HEK293 (cell line): ENCODE results near the gene MED13L.

Experiments
- CTCF ChIA-PET: fragments of 350-600 bp; formaldehyde crosslinking; extraction: SDS; loops from one replicate; lab custom pipeline; 2021; ENCODE audit warnings: antibody characterized with exemption; lab: Yijun Ruan, JAX
- POLR2A ChIA-PET: fragments of 300-600 bp; formaldehyde crosslinking; extraction: SDS; loops from one replicate; lab custom pipeline; 2020; ENCODE audit warnings: antibody characterized with exemption, inconsistent platforms; lab: Yijun Ruan, JAX
- H3K27ac ChIP-seq: fragments of 200-500 bp; sonication (Bioruptor generic); 2 replicates; pipeline ENCODE4 v1.5.1; 2014; ENCODE audit warnings: low read depth, low read length, control low read depth, inconsistent platforms; ENCODE audit errors: extremely low read depth
- H3K36me3 ChIP-seq, 2 experiments: fragments of 200-500 bp in 1 of 2; sonication (Bioruptor generic) in 1 of 2; 1 replicate in 1 of 2; 2 replicates in 1 of 2; pipeline ENCODE4 v1.5.1; 2014 to 2017; ENCODE audit warnings: inconsistent platforms in 2 of 2, low read length in 2 of 2; ENCODE audit not compliant: control insufficient read depth in 2 of 2, insufficient read depth in 1 of 2
- H3K4me1 ChIP-seq: fragments of 200-500 bp; sonication (Bioruptor generic); 2 replicates; pipeline ENCODE4 v1.5.1; 2014; ENCODE audit warnings: mild to moderate bottlenecking, low read length, inconsistent platforms; ENCODE audit not compliant: control insufficient read depth, insufficient read depth
- H3K4me3 ChIP-seq: 2 replicates; pipeline ENCODE4 v1.5.1; 2011; ENCODE audit warnings: low read depth, mild to moderate bottlenecking, control low read depth, low read length, moderate library complexity
- H3K9me3 ChIP-seq: fragments of 200-500 bp; sonication (Bioruptor generic); 2 replicates; pipeline ENCODE4 v1.5.1; 2014; ENCODE audit warnings: low read depth, low read length, inconsistent platforms; ENCODE audit not compliant: control insufficient read depth, insufficient read depth
- RBAK ChIP-seq: fragments of 450-650 bp; formaldehyde crosslinking; IDR thresholded peaks from 2 replicates; pipeline ENCODE4 v1.5.1; 2016; ENCODE audit warnings: missing biosample characterization, missing genetic modification characterization
- TRIM28 ChIP-seq: IDR thresholded peaks from 2 replicates; pipeline ENCODE4 v1.6.1; 2011; ENCODE audit warnings: low read length, control low read depth, borderline replicate concordance
- ZNF341 ChIP-seq: fragments of 450-650 bp; formaldehyde crosslinking; IDR thresholded peaks from 2 replicates; pipeline ENCODE4; 2016; ENCODE audit warnings: low read depth, missing biosample characterization, missing genetic modification characterization
- ZNF501 ChIP-seq: fragments of 450-650 bp; formaldehyde crosslinking; IDR thresholded peaks from 2 replicates; pipeline ENCODE4 v1.5.1; 2016; ENCODE audit warnings: missing biosample characterization, missing genetic modification characterization
- ZNF514 ChIP-seq: fragments of 450-650 bp; formaldehyde crosslinking; IDR thresholded peaks from 2 replicates; pipeline ENCODE4 v1.5.1; 2016; ENCODE audit warnings: missing biosample characterization, missing genetic modification characterization
- ZNF610 ChIP-seq: fragments of 450-650 bp; formaldehyde crosslinking; IDR thresholded peaks from 2 replicates; pipeline ENCODE4 v1.5.1; 2016; ENCODE audit warnings: missing biosample characterization, missing genetic modification characterization, borderline replicate concordance
- ZNF660 ChIP-seq: fragments of 450-650 bp; IDR thresholded peaks from 2 replicates; pipeline ENCODE4 v1.5.1; 2018; ENCODE audit warnings: missing biosample characterization, mild to moderate bottlenecking, missing genetic modification characterization
- TF ChIP-seq, protein P1 (sequence below): fragments of 450-650 bp; formaldehyde crosslinking; IDR thresholded peaks from 2 replicates; pipeline ENCODE4 v1.5.1; 2016; ENCODE audit warnings: missing biosample characterization, missing genetic modification characterization, low read depth
- TF ChIP-seq, protein P2 (sequence below): fragments of 450-650 bp; formaldehyde crosslinking; IDR thresholded peaks from 2 replicates; pipeline ENCODE4 v1.5.0; 2017; ENCODE audit warnings: missing biosample characterization, missing genetic modification characterization, borderline replicate concordance
- TF ChIP-seq, protein P3 (sequence below): fragments of 450-650 bp; formaldehyde crosslinking; IDR thresholded peaks from 2 replicates; pipeline ENCODE4 v1.5.1; 2016; ENCODE audit warnings: missing biosample characterization, missing genetic modification characterization, borderline replicate concordance
- TF ChIP-seq, protein P4 (sequence below): fragments of 450-650 bp; formaldehyde crosslinking; IDR thresholded peaks from 2 replicates; pipeline ENCODE4 v1.5.1; 2016; ENCODE audit warnings: missing biosample characterization, missing genetic modification characterization
- TF ChIP-seq, protein P5 (sequence below): fragments of 450-650 bp; IDR thresholded peaks from 2 replicates; pipeline ENCODE4 v1.5.1; 2018; ENCODE audit warnings: missing biosample characterization, mild to moderate bottlenecking, missing genetic modification characterization
- TF ChIP-seq, protein P6 (sequence below): fragments of 450-650 bp; formaldehyde crosslinking; IDR thresholded peaks from 2 replicates; pipeline ENCODE4 v1.5.1; 2017; ENCODE audit warnings: missing biosample characterization, mild to moderate bottlenecking, missing genetic modification characterization, moderate library complexity

Gene MED13L

DNA sequence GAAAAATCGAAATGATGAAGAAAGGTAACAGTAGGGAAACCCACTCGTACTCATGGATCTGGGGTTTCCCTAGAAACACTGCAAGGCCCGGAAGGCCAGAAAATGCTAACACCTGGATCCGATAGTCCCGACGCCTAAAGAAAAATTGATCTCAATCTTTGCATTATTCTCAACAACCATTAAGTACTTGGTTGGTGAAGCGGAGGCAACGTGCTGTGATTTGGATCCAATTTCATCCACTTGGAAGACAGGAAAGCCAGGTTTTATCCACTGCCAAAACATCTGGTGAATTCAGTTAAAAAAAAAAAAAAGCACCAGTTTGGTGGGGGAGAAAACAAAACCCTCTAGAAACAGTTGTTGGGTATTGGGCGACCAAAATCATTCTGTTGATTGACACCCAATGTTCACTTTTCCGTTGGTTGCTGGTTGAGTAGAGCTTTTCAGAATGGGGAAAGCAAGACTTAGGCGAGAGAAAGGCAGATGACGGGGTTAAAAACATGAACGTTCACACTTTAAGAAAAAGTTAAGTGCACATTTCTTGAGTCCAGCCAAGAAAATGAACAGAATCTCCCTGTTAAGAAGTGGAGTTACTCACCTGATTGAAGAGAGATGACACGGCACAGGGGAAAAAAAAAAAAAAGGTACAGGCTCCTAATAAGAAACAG lies 41.9 kb upstream of the MED13L start:
- Histone ChIP-seq H3K27ac (no peak overlapping the region), H3K36me3 (no peaks in the 10 kb centered on the region), H3K9me3 (no peaks in the 10 kb centered on the region), H3K4me3 (no peak overlapping the region), H3K4me1 (no peaks in the 10 kb centered on the region)
- POLR2A ChIA-PET = no interaction called here
- CTCF ChIA-PET = interaction anchor here (0.7 kb wide), 1 partner anchor 637 kb away, joined by 3 read pairs; no protein-coding TSS in a partner anchor
- TF ChIP-seq RBAK (tag by site-specific recombination) = no peak
- TF ChIP-seq, protein P1, sequence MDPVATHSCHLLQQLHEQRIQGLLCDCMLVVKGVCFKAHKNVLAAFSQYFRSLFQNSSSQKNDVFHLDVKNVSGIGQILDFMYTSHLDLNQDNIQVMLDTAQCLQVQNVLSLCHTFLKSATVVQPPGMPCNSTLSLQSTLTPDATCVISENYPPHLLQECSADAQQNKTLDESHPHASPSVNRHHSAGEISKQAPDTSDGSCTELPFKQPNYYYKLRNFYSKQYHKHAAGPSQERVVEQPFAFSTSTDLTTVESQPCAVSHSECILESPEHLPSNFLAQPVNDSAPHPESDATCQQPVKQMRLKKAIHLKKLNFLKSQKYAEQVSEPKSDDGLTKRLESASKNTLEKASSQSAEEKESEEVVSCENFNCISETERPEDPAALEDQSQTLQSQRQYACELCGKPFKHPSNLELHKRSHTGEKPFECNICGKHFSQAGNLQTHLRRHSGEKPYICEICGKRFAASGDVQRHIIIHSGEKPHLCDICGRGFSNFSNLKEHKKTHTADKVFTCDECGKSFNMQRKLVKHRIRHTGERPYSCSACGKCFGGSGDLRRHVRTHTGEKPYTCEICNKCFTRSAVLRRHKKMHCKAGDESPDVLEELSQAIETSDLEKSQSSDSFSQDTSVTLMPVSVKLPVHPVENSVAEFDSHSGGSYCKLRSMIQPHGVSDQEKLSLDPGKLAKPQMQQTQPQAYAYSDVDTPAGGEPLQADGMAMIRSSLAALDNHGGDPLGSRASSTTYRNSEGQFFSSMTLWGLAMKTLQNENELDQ (tag by site-specific recombination) = no peak
- no peak for TF ChIP-seq ZNF501 (tag by site-specific recombination)
- TF ChIP-seq ZNF610 (tag by site-specific recombination) = no peak
- TF ChIP-seq ZNF341 (tag by site-specific recombination) = no peak

DNA sequence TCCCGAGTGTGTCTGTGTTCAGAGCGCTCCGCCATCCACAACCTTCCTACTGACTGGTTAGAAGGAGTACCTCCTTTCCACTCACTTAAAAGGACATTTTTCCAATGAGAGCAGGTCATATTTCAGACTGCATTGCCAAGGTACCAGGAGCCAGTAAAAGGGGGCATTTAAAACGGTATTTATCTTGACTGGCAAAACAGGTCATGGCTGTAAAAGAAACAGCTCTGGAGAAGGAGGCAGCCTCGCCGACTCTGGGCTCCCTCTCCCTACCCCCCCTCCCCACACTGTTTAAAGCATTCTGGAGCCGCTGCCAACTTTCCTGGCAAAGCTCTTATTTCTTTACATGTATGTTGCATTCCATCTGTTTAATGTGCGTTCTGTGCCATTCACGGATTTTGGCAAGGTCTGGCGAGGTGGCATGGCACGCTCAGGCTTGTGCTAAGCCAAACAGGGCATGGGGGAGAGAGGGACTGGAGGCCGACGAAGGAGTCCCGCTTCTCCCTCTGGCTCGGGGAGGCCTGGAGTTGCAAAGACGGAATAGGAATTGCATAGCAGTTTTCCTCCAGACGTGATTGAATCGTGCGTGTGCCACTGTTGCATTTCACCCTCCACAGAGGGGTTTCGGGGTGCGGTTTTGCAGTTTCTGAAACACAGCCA lies 41.2 kb upstream of the MED13L start:
- no peaks in the 10 kb centered on the region for H3K36me3 ChIP-seq
- TF ChIP-seq TRIM28 = no peak
- TF ChIP-seq, protein P2, sequence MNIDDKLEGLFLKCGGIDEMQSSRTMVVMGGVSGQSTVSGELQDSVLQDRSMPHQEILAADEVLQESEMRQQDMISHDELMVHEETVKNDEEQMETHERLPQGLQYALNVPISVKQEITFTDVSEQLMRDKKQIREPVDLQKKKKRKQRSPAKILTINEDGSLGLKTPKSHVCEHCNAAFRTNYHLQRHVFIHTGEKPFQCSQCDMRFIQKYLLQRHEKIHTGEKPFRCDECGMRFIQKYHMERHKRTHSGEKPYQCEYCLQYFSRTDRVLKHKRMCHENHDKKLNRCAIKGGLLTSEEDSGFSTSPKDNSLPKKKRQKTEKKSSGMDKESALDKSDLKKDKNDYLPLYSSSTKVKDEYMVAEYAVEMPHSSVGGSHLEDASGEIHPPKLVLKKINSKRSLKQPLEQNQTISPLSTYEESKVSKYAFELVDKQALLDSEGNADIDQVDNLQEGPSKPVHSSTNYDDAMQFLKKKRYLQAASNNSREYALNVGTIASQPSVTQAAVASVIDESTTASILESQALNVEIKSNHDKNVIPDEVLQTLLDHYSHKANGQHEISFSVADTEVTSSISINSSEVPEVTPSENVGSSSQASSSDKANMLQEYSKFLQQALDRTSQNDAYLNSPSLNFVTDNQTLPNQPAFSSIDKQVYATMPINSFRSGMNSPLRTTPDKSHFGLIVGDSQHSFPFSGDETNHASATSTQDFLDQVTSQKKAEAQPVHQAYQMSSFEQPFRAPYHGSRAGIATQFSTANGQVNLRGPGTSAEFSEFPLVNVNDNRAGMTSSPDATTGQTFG (tag by site-specific recombination) = no peak
- H3K27ac ChIP-seq = no peak overlapping the region
- H3K4me3 ChIP-seq = no peak overlapping the region
- H3K4me1 ChIP-seq = no peaks in the 10 kb centered on the region
- no peaks in the 10 kb centered on the region for H3K9me3 ChIP-seq
- CTCF ChIA-PET = no interaction called here
- POLR2A ChIA-PET = interaction anchor here (1.6 kb wide), 1 partner anchor 66 kb away, joined by 3 read pairs; no protein-coding TSS in a partner anchor

DNA sequence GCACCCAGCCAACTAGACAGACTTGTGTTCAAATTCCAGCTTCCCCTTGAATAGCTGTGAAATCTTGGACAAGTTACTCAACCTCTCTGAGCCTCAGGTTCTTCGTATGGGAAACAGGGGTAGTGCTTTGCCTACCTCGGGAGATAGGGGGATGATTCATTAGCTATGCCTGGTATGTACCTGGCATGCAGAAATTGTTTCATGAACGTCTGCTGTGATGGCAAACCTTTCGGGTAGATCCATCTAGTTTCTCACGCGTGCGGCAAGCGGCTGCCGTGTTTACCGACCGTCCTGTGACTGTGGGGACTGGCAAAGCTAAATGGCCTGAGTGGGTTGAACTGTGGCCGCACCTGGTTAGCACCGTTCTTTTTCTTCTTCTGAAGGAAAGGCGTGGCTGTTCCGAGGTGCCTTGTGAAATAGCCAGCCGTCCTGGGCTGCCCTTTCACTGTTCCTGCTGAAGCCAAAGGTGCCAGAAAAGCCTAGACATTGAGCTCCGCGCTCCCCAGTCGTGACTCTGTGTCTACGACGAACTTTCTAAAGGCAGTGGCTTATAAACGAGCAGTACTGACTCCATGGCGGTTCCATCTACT lies 40.6 kb upstream of the MED13L start:
- CTCF ChIA-PET = no interaction called here
- no peak overlapping the region for H3K27ac ChIP-seq
- H3K9me3 ChIP-seq = no peaks in the 10 kb centered on the region
- POLR2A ChIA-PET = interaction anchor here (1.6 kb wide), 1 partner anchor 67 kb away, joined by 3 read pairs; no protein-coding TSS in a partner anchor
- H3K4me1 ChIP-seq = no peaks in the 10 kb centered on the region
- no peak overlapping the region for H3K4me3 ChIP-seq
- no peaks in the 10 kb centered on the region for H3K36me3 ChIP-seq
- no peak for TF ChIP-seq ZNF514
- no peak for TF ChIP-seq ZNF660 (tag by site-specific recombination)
- TF ChIP-seq, protein P3, sequence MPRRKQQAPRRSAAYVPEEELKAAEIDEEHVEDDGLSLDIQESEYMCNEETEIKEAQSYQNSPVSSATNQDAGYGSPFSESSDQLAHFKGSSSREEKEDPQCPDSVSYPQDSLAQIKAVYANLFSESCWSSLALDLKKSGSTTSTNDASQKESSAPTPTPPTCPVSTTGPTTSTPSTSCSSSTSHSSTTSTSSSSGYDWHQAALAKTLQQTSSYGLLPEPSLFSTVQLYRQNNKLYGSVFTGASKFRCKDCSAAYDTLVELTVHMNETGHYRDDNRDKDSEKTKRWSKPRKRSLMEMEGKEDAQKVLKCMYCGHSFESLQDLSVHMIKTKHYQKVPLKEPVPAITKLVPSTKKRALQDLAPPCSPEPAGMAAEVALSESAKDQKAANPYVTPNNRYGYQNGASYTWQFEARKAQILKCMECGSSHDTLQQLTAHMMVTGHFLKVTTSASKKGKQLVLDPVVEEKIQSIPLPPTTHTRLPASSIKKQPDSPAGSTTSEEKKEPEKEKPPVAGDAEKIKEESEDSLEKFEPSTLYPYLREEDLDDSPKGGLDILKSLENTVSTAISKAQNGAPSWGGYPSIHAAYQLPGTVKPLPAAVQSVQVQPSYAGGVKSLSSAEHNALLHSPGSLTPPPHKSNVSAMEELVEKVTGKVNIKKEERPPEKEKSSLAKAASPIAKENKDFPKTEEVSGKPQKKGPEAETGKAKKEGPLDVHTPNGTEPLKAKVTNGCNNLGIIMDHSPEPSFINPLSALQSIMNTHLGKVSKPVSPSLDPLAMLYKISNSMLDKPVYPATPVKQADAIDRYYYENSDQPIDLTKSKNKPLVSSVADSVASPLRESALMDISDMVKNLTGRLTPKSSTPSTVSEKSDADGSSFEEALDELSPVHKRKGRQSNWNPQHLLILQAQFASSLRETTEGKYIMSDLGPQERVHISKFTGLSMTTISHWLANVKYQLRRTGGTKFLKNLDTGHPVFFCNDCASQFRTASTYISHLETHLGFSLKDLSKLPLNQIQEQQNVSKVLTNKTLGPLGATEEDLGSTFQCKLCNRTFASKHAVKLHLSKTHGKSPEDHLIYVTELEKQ (tag by site-specific recombination) = no peak
- TF ChIP-seq, protein P4, sequence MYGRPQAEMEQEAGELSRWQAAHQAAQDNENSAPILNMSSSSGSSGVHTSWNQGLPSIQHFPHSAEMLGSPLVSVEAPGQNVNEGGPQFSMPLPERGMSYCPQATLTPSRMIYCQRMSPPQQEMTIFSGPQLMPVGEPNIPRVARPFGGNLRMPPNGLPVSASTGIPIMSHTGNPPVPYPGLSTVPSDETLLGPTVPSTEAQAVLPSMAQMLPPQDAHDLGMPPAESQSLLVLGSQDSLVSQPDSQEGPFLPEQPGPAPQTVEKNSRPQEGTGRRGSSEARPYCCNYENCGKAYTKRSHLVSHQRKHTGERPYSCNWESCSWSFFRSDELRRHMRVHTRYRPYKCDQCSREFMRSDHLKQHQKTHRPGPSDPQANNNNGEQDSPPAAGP (tag by site-specific recombination) = no peak
- TF ChIP-seq, protein P5, sequence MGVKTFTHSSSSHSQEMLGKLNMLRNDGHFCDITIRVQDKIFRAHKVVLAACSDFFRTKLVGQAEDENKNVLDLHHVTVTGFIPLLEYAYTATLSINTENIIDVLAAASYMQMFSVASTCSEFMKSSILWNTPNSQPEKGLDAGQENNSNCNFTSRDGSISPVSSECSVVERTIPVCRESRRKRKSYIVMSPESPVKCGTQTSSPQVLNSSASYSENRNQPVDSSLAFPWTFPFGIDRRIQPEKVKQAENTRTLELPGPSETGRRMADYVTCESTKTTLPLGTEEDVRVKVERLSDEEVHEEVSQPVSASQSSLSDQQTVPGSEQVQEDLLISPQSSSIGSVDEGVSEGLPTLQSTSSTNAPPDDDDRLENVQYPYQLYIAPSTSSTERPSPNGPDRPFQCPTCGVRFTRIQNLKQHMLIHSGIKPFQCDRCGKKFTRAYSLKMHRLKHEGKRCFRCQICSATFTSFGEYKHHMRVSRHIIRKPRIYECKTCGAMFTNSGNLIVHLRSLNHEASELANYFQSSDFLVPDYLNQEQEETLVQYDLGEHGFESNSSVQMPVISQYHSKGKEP = no peak
- TF ChIP-seq, protein P6, sequence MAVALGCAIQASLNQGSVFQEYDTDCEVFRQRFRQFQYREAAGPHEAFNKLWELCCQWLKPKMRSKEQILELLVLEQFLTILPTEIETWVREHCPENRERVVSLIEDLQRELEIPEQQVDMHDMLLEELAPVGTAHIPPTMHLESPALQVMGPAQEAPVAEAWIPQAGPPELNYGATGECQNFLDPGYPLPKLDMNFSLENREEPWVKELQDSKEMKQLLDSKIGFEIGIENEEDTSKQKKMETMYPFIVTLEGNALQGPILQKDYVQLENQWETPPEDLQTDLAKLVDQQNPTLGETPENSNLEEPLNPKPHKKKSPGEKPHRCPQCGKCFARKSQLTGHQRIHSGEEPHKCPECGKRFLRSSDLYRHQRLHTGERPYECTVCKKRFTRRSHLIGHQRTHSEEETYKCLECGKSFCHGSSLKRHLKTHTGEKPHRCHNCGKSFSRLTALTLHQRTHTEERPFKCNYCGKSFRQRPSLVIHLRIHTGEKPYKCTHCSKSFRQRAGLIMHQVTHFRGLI (tag by site-specific recombination) = no peak
